Mucosa of descending colon (tissue), 3 donors: Measurements from ENCODE around the gene TXNRD2. TPM values are rescaled to one million over a fixed set of nuclear protein-coding genes. Genes with fewer than 3 reads are reported as not detected.

Source experiments
- ATAC-seq: fragments of 200-7000 bp; cut with Tn5 transposase; one replicate; pipeline ENCODE4 v1.9.1; 2020; ENCODE audit warnings: mild to moderate bottlenecking, moderate library complexity
- DNase-seq, 3 donors: peaks; one replicate each; pipeline ENCODE4 v3.0.0-alpha.2; 2020
- H3K36me3 ChIP-seq: fragments of 200-600 bp; one replicate; pipeline ENCODE4 v1.8.0; 2021; ENCODE audit warnings: low read depth, mild to moderate bottlenecking
- H3K4me1 ChIP-seq: fragments of 200-600 bp; one replicate; pipeline ENCODE4 v1.8.0; 2021; ENCODE audit warnings: low read depth, mild to moderate bottlenecking
- H3K4me3 ChIP-seq: fragments of 200-600 bp; one replicate; pipeline ENCODE4 v1.8.0; 2021; ENCODE audit warnings: mild to moderate bottlenecking
- H3K9me3 ChIP-seq: fragments of 200-600 bp; one replicate; pipeline ENCODE4 v1.8.0; 2021; ENCODE audit warnings: mild to moderate bottlenecking
- intact Hi-C, 2 donors: fragments of 100-400 bp; cut with DNase I in 1 of 2; cut with micrococcal nuclease in 1 of 2; formaldehyde crosslinking; loops; one replicate each; pipeline versions ENCODE4 v1.11.0 to v1.11.1; 2022; cut with DNase I, micrococcal nuclease
- total RNA-seq, 3 donors: library from RNA; stranded (reverse); fragmentation: NEBNext Ultra II Directional in 2 of 3; extraction: Animal tissue kit (Norgen Biotek cat#: 25700) in 2 of 3; gene quantifications; one replicate each; pipeline versions ENCODE4 v1.2.1 to v1.2.4, GENCODE V29; 2021 to 2023
- TF ChIP-seq, protein P1 (sequence below): fragments of 200-600 bp; IDR thresholded peaks from one replicate; pipeline ENCODE4 v1.8.0; 2022; ENCODE audit warnings: antibody characterized with exemption, mild to moderate bottlenecking
- donor health status: DM: no; HTN: no; CAD: no; lungs with moderate emphysema.
- donor health status: DM: no; HTN: no; CAD: no.
- donor health status: DM: no; HTN: yes; CAD: no.

Gene TXNRD2
- total RNA-seq, 3 donors from 2014 or later, result 20.9 to 23.6 (median 22.6) TPM

DNA sequence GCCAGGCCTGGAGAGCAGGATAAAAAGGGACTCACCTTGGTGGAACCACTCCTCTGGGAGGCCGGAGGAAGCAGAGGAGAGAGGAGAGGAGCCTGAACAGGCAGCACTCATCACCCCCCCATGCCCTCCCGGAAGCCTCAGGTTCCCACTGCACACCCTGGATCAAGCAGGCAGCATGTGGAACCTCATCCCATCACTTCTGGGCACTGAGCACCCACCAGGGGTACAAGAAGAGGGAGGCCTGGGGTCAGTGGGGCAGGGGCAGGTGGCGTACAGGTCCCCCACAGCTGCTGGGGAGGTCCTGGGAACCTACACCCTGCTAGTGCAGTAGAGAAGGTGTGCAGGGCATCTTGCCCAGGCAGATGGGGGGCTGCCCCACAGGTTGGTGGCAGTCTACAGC is 35.1 kb upstream of the TXNRD2 start:
- no peak for ATAC-seq
- intact Hi-C loops, result no loop called here
- DNase-seq, result no peak
- Histone ChIP-seq H3K4me1 (no peaks in the 10 kb centered on the region), H3K4me3 (no peak overlapping the region), H3K36me3 (no peaks in the 10 kb centered on the region), H3K9me3 (no peaks in the 10 kb centered on the region)
- TF ChIP-seq, protein P1, sequence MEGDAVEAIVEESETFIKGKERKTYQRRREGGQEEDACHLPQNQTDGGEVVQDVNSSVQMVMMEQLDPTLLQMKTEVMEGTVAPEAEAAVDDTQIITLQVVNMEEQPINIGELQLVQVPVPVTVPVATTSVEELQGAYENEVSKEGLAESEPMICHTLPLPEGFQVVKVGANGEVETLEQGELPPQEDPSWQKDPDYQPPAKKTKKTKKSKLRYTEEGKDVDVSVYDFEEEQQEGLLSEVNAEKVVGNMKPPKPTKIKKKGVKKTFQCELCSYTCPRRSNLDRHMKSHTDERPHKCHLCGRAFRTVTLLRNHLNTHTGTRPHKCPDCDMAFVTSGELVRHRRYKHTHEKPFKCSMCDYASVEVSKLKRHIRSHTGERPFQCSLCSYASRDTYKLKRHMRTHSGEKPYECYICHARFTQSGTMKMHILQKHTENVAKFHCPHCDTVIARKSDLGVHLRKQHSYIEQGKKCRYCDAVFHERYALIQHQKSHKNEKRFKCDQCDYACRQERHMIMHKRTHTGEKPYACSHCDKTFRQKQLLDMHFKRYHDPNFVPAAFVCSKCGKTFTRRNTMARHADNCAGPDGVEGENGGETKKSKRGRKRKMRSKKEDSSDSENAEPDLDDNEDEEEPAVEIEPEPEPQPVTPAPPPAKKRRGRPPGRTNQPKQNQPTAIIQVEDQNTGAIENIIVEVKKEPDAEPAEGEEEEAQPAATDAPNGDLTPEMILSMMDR, result no peak

DNA sequence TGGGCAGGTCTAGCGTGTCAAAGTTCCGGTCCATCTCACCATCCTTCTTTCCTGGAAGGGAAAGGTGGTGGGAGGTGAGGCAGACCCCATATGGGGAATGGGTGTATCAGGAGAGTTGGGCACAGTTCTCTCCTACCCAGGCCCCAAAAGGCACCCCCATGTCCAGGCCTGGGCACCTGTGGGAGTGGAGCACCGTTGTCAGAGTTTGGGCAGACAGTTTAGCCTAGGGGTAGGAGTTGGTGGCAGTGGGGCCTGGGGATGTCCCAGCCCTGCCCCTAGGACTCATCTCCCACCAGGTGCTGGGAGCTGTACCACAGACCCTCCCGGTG is 34.1 kb upstream of the TXNRD2 start:
- ATAC-seq (no peak), DNase-seq (no peak)
- Histone ChIP-seq H3K4me3 (no peak overlapping the region), H3K4me1 (no peaks in the 10 kb centered on the region), H3K9me3 (no peaks in the 10 kb centered on the region), H3K36me3 (no peaks in the 10 kb centered on the region)
- intact Hi-C loops, result no loop called here
- TF ChIP-seq, protein P1, result no peak

DNA sequence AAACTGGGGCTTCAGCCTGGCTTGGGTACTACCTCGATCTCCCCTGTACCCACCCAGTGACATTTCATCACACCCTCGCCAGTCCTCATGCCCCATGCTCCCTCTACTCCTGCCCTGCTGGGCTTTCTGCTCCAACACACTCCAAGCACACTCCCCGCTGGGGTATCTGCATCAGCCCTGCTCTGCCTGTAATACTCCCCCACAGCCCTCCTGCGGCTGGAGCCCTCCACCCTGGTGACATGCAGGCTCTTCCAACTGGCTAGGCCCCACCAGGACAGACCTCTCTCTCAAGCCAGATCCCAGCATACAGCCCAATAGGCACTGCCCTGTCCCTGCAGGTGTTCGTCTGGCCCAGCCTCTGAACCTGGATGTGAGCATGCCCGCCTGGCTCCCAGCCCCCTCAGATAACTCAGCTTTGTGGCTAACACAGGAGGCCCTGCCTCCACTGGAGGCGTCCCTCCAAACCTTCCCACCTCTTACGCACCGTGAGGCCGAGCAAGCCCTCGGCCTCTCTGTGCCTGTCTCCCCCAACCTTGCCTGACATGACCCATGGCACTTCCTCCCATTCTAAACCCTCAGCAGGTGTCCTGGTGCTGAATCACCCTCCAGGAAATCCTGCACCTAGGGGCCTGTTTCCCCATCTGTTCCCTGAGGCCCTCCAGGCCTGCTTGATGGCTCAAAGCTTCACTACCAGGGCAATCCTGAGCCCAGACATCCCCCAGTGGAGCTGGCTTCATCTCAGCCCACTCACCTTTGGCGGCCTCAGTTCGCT is 33.5 kb upstream of the TXNRD2 start:
- H3K4me1 ChIP-seq, result no peaks in the 10 kb centered on the region
- no peaks in the 10 kb centered on the region for H3K9me3 ChIP-seq
- TF ChIP-seq, protein P1, result no peak
- H3K4me3 ChIP-seq, result no peak overlapping the region
- intact Hi-C loops, result loop anchor here in 1 of 2 donors (5.0 kb wide), 1 partner anchor 37 kb away; no protein-coding TSS in a partner anchor
- no peaks in the 10 kb centered on the region for H3K36me3 ChIP-seq
- ATAC-seq (no peak), DNase-seq (no peak)

DNA sequence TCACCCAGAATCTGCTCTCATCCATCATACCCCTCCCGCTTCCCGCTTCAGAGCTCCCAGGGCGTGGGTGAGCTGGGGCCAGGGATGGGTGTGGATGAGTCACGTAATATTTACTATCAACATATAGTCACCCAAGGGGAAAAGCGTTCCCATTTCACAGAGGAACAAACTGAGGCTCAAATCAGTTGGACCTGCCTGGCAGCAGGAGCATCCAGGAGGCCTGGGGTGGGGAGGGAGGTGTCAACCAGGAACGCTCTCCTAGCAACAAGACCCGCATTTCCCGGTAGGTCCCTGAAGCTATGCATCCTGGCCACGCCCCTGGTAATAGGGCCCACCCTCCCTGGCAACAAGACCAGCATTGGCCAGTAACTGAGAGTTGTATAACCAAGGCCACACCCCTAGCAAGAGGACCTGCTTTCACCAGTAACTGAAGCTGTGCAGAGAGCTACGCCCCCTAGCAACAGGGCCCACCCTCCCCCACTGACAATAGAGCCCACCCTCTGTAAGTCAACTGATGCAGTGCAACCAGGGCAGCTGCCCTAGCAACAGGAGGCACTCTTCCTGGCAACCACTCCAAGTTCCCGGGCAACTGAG is 32.7 kb upstream of the TXNRD2 start:
- Histone ChIP-seq H3K4me1 (no peaks in the 10 kb centered on the region), H3K4me3 (no peak overlapping the region), H3K36me3 (no peaks in the 10 kb centered on the region), H3K9me3 (no peaks in the 10 kb centered on the region)
- peak; percentile 70 to 72 (median 71) for DNase-seq
- ATAC-seq, result peak; percentile 68
- intact Hi-C loops, result loop anchor here in 1 of 2 donors (5.0 kb wide), 1 partner anchor 38 kb away; no protein-coding TSS in a partner anchor
- TF ChIP-seq, protein P1, result no peak

DNA sequence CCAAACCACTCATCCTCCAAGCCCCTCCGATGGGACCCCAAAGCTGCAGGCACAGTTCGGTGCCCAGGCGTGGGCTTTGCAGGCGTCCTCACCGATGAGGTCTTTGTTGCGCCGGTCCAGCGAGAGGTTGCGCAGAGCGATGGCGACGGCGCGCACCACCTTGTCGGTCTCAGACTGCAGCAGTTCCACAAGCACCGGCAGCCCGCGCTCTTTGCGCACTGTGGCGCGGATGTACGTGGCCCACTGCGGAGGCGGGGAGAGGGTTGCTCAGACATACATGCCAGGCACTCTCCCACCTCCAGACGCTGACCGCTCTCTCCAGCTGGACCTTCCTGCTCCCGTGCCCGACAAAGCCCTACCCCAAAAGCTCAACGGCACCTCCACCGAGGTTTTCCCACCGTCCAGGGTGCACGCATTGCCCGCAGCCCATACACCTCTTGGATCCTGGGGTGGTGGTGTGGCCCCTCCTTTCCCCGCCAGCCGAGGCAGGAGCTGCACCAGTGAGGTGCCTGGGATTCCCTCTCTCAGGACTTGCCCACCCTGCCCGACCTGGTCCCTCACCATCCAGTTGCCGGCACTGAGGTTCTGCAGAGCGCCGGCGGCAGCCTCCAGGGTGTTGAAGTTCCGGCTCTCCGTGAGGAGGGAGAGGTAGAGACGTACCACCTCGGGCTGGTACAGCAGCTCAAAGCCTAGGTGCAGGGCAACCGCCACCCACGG is 32.1 kb upstream of the TXNRD2 start:
- peak in 1 of 3 donors; percentile 45 for DNase-seq
- ATAC-seq, result no peak
- TF ChIP-seq, protein P1, result no peak
- Histone ChIP-seq H3K4me3 (no peak overlapping the region), H3K9me3 (no peaks in the 10 kb centered on the region), H3K4me1 (no peaks in the 10 kb centered on the region), H3K36me3 (no peaks in the 10 kb centered on the region)
- intact Hi-C loops, result loop anchor here in 1 of 2 donors (5.0 kb wide), 1 partner anchor 39 kb away; no protein-coding TSS in a partner anchor
